DMS153 treated with DMSO at 0.1 percent for 48 hours (cell line): ENCODE results near the gene TRIM73.
"Not testable (repeated sequence)": the region's sequence is repeated elsewhere in the genome, so short reads cannot be mapped to it uniquely, and the experiment has no call there.

Experiments used
- DNase-seq: peaks from one replicate; lab custom pipeline; 2025; ENCODE audit not compliant: unreplicated experiment; lab: John Stamatoyannopoulos, UW

The TRIM73 gene

DNA sequence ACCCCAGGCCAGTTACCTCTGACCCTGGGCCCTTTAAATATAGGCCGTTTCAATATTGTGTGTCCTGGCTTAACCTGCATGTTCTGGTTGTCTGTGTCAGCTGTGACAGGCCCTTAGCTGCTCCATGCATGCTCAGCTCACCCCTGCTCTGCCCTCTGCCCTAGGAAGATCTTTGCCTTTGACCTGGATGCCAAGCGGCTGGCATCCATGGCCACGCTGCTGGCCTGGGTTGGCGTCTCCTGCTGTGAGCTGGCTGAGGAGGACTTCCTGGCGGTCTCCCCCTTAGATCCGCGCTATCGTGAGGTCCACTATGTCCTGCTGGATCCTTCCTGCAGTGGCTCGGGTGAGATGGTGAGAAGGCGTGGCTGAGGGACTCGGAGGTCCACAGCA, 20.0 kb downstream of the TRIM73 start:
- not testable (repeated sequence) for DNase-seq

DNA sequence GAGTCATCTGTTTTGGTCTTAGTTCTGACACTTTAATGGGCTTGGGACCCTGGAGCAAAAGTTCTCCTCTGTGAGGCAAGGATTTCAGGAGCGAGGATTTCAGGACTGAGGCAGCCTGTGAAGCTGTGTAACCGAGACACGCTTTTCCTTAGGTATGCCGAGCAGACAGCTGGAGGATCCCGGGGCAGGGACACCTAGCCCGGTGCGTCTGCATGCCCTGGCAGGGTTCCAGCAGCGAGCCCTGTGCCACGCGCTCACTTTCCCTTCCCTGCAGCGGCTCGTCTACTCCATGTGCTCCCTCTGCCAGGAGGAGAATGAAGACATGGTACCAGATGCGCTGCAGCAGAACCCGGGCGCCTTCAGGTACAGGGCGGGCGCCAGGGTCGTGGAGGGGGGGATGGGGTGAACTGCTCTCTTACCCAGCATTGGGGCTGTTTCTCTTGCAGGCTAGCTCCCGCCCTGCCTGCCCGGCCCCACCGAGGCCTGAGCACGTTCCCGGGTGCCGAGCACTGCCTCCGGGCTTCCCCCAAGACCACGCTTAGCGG, 20.5 kb downstream of the TRIM73 start:
- DNase-seq = not testable (repeated sequence)

DNA sequence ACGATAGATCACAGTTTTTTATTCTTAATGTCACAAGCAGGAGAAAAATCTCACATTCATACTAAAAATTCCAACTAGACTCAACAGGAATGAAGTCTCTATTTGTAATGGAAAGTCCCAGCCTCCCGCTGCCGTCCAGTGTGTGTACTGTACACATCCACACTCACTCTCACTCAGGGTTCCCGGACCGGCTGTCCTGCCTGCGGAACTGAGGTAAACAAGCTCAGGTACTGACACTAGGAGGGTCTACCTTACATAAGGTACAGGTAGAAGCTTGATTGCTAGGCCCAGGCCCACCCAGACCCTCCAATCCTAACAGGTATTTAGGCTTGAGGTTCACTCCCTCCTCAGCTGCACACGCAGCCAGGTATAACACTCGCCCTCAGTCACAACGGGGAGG, 21.4 kb downstream of the TRIM73 start:
- not testable (repeated sequence) for DNase-seq

DNA sequence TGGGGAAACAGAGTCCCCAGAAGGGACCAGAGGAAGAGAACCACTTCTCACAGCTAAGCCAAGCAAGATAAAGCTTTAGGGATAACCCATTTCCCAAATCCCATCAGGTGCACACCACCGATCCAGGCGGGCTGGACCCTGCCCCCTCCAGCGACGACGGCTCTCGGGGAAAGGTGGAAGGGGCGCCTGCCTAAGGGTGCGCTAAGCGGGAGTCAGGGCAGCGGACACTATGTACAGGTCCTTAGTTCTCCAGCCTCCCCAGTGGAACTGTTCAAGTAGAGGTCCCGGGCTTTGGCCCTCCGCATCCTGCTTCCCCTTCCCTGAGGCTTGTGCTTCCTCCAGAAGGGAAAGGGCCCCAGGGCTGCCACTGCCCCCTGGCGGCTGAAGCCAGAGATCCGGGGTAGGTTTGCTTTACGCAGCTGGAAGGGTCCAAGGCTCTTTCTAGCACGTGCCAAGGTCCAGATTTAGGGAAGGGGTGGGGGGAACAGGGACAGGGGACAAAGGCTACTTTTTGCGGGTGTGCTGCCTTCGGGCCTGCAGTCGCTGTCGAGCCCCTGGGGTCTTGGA, 22.9 kb downstream of the TRIM73 start:
- not testable (repeated sequence) for DNase-seq

DNA sequence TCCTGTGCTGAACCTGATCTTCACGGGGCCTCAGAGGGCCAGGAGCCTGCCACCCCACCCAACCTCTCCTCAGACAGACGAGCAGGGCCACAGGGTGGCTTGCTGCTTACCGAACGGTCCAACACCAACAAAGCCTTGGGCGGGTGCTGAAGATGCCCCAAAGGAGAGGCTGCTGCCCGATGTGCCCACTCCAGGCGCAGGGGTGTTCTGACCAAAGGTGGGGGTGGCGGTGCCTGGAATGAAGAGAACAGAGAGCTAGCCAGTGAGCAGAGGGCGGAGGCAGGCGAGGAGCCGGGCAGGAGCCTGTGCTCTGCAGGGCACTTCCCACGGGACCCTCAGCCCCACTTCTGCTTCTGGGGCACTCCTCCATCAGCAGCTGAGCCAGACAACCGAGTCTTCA, 23.8 kb downstream of the TRIM73 start:
- not testable (repeated sequence) for DNase-seq

DNA sequence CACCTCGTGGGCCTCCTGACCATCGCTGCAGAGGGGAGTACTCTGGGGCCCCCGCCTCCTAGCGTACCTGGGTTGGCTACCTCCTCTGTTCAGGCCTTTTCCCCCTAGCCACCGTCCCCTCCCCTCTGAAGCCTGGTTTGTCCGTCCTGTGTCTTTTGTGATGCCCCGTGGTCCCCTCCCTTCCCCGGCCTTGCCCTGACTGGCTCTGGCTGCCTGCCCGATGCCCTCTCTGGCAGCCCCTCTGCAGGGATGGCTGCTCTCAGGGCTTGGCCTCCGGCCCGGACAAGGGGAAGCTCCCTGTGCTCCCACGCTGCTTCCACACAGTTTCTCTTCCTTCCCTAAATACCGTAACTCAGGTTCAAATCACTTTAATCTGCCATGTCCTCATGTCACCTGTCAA, 24.3 kb downstream of the TRIM73 start:
- DNase-seq = not testable (repeated sequence)

DNA sequence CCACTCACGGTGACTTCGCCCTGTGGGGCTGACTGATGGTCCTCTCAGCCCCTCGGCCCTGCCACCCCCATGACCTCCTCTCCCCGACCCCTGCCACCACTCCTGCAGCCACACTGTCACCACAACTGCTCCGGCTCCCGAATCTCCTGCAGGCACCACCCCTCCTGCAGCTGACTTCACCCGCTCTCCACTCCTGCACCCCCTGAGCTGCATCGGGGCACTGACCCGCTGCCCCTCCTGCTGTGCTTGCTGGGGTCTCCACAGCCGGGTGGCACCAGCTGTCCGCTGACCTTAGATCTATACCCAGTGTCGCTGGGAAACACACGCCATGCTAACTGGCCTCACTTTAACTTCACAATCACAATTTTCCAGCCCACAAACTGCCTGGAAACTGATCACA, 24.7 kb downstream of the TRIM73 start:
- not testable (repeated sequence) for DNase-seq

DNA sequence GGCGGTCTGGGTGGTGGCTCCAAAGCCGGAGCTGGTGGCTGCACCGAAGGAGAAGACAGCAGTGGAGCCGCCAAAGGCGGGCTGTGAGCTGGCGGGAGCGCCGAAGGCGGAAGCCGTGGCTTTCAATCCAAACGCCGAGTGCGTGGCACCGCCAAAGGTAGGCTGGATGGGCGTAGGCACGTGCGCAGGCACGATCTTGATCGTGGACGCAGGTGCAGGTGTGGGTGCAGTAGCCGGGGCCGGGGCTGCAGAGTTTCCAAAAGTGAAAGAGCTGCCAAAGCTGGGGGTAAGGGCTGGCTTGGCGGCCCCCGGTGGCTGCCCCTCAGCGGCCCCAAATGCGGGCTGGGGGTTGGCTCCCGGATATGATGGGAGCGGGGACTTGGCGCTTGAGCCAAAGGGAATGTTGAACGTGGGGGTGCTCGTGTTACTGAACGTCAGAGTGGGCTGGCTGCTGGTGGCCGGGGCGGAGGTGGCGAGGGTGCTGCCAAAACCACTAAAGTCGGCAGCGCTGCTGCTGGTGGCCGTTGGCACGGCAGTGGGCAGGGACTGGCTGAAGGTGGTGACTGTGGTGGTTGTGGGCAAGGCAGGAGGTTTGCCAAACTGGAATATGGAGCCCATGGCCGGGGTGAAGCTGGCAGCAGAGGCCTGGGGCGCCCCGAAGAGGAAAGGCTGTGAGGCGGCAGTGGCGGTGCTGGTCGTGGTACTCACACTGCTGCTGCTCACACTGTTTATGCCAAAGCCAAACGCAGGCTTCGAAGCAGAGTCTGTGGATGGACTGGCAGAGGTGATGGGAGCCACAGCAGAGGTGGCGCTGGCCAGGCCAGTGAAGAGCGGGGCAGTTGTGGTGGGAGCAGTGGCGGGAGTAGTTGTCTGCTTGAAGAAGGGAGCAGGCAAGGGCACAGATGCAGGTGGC, 26.6 kb downstream of the TRIM73 start:
- not testable (repeated sequence) for DNase-seq

DNA sequence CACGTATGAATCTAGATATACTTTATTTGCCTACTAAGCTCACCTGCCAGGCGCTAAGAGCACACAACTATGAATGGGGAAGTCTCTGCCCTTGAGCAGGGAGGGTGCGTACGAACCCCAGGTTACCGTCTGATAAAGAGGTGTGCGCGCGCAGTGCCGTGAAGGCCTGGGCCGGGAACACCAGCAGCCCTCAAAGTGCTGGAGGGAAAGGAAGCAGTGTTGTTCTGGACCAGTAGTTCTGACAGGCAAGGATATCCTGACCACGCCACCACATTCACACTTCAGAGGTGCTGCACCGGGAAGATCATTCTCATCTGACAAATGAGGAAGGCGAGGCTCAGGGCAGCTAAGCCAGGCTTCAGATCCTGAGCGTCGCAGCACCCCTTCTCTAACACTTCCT, 28.1 kb downstream of the TRIM73 start:
- not testable (repeated sequence) for DNase-seq

DNA sequence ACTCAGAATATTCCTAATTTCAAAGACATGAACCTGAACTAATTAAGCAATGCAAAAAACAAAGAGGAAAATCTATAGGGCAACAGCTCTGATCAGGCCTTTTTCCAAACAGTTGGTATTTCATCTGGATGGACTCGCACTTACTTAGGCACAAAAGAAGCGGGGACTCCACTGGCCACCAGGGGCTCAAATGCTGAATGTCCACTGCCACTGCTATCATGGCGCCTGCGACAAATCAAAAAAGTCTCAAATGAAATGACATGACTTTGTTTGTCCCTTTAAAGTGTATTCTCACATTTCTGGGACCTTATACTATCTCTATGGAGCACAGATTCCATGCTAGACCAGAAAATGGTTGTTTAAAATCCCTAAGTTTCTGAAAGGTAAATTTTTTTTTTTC, 43.6 kb downstream of the TRIM73 start:
- not testable (repeated sequence) for DNase-seq

DNA sequence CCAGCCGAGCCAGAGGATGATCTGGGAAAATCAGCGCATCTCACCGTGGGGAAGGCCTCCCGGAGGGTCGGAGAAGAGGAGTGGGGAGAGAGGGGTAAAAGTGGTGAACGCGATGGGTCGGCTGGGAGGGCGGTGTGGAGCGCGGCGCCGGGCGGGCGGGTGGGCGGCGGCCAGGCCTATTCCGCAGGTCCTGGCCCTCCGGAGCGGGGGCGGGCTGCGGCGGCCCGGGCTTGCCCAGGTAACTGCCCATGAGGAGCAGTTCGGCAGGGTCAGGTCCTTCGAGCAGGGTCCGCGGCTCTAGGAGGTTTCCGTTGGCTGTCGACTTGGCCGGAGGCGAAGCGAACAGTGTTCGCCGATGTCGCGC, 46.7 kb downstream of the TRIM73 start:
- not testable (repeated sequence) for DNase-seq

DNA sequence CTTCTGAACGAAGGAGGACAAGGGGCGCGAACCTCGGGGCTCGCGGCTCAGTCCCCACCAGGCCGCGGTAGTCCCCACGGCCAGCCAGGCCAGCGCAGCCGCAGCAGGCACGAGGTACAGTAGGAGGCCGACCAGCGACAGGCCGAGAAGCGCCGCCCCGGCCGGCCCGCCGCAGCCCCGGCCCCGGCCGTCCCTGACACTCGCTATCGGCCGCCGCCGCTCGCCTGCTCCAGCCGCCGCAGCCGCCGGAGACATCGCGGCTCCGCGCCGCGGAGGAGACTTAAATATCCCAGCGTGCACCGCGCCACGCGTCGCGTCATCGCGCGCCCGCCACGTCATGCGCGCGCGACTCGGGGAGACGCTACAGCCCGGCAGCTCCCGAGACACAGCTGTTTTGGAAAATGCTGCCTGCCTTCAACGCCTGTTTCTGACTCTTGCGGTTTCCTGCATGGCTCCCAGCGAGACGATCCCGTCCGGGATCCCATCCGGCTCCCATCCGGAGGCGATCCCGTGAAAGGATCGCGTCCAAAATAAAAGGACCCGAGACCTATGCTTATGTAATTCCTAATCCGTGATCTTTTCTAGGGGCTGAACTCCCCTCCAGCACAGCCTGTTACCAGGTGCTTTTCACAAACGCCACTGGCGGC, 47.2 kb downstream of the TRIM73 start:
- DNase-seq = not testable (repeated sequence)

DNA sequence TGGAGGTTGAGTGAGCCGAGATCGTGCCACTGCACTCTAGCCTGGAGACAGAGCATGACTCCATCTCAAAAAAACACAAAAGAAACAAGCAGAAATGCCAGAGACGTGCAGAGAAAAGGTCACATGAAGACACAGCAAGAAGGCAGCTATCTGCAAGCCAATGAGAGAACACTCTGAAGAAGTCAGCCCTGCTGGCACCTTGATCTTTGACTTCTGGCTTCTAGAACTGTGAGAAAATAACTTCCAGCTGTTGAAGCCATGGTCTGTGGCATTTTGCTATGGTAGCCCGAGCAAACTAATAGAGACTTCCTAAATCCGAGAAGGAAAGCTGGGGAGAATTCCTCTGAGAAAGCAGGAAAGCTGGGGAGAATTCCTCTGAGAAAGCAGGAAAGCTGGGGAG, 54.5 kb downstream of the TRIM73 start:
- not testable (repeated sequence) for DNase-seq

DNA sequence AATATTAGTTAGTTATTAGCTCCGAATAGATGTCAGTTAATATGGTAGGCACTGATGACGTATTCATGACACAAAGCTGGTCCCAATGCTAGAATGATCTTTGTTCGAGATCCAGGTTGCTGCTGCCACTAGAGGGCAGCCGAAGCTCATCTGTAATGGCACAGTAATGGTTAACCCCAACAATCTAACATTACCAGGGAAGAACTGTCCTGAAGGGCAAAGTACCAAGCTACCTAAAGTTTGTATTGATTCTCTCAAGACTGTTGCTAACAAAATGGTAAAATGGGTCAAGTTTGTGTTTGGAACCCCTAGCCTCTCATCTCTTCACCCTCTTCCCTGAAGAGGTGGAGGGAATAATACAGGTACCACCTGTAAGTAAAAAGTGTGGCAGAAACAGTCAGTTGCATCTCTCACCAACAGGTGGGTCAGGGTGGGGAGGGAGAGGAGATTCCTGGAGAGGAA, 57.1 kb downstream of the TRIM73 start:
- DNase-seq = not testable (repeated sequence)
